Measurements from ENCODE around the gene C1orf53. TPM values are rescaled to one million over a fixed set of nuclear protein-coding genes. Genes with fewer than 3 reads are reported as not detected.
A peak's percentile ranks its signal among the peaks of the same experiment; 100 is the strongest.

The C1orf53 gene
- total and polyA plus RNA-seq, 2 of the 8 experiments (the other 6 are each of a cell fraction or from before 2014, with no cell fraction given): 0.56 to 1.3 TPM

GRCh38 chr1:197868751-197869489 is 33.5 kb upstream of the C1orf53 start:
- H3K9ac ChIP-seq (replicated peaks in 1 of 4; ENCODE audit: extremely low read depth in 1 of 4, low read depth in 3 of 4, low read length in 3 of 4): no peak overlapping the region
- FAIRE-seq: peak; percentile 90
- H4K5ac ChIP-seq (ENCODE audit: insufficient read length, low read depth, low read length): no peak overlapping the region
- CTCF ChIA-PET (ENCODE audit: partially characterized antibody): interaction anchor here (0.6 to 3.5 kb wide), 55 partner anchors 9 to 469 kb away, joined by 3 to 39 read pairs (median 4); no protein-coding TSS in a partner anchor
- H4K8ac ChIP-seq (ENCODE audit: extremely low read depth, insufficient read depth, low read length): no peak overlapping the region
- TF ChIP-seq ZNF274 (IDR thresholded peaks at IDR 0.05; ENCODE audit: borderline replicate concordance, extremely low read depth, low read length) (no peak), KDM1A (IDR thresholded peaks at IDR 0.05; ENCODE audit: borderline replicate concordance, low read length) (peak; percentile 79), RBBP5 (IDR thresholded peaks at IDR 0.05; ENCODE audit: borderline replicate concordance, low read depth, low read length) (no peak), RAD21 (IDR thresholded peaks at IDR 0.05 in 1 of 2, conservative IDR thresholded peaks at IDR 0.05 in 1 of 2; ENCODE audit: low read depth in 2 of 2, low read length in 2 of 2) (peak; percentile 97 to 99)
- TF ChIP-seq, protein P1, sequence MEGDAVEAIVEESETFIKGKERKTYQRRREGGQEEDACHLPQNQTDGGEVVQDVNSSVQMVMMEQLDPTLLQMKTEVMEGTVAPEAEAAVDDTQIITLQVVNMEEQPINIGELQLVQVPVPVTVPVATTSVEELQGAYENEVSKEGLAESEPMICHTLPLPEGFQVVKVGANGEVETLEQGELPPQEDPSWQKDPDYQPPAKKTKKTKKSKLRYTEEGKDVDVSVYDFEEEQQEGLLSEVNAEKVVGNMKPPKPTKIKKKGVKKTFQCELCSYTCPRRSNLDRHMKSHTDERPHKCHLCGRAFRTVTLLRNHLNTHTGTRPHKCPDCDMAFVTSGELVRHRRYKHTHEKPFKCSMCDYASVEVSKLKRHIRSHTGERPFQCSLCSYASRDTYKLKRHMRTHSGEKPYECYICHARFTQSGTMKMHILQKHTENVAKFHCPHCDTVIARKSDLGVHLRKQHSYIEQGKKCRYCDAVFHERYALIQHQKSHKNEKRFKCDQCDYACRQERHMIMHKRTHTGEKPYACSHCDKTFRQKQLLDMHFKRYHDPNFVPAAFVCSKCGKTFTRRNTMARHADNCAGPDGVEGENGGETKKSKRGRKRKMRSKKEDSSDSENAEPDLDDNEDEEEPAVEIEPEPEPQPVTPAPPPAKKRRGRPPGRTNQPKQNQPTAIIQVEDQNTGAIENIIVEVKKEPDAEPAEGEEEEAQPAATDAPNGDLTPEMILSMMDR (IDR thresholded peaks at IDR 0.05; ENCODE audit: control extremely low read depth in 1 of 3, insufficient read depth in 1 of 3, low read depth in 1 of 3, low read length in 3 of 3): peak; percentile 7 to 83 (median 82)
- no peaks in the 10 kb centered on the region for H3K23me2 ChIP-seq (ENCODE audit: low read depth, low read length)
- H2BK5ac ChIP-seq (ENCODE audit: low read depth, low read length): no peak overlapping the region
- no peak overlapping the region for H3K56ac ChIP-seq (replicated peaks; ENCODE audit: insufficient read length, low read depth, low read length)
- no peak overlapping the region for H2BK15ac ChIP-seq (ENCODE audit: low read length)
- no peak overlapping the region for H2AFZ ChIP-seq (ENCODE audit: low read length)
- H3K36me3 ChIP-seq (ENCODE audit: control insufficient read depth in 2 of 4, insufficient read depth in 4 of 4, low read length in 3 of 4): no peaks in the 10 kb centered on the region; a peak in 1 of 8 replicates
- H3K27me3 ChIP-seq (replicated peaks in 1 of 4; ENCODE audit: control insufficient read depth in 3 of 4, extremely low read depth in 1 of 4, insufficient read depth in 3 of 4, low read length in 3 of 4): no peaks in the 10 kb centered on the region
- H4K20me1 ChIP-seq (replicated peaks in 1 of 2; ENCODE audit: control insufficient read depth in 1 of 2, insufficient read depth in 2 of 2, low read length in 2 of 2): no peaks in the 10 kb centered on the region
- no peak overlapping the region for H2BK120ac ChIP-seq (replicated peaks; ENCODE audit: low read depth, low read length)
- no peak overlapping the region for H3K4ac ChIP-seq (replicated peaks; ENCODE audit: insufficient read length, low read depth, low read length)
- DNase-seq (ENCODE audit: low read depth in 1 of 2, low spot score in 2 of 2): peak in 1 of 2 experiments; percentile 23
- no peak overlapping the region for H2AK5ac ChIP-seq (ENCODE audit: low read depth, low read length)
- H3K4me1 ChIP-seq (replicated peaks in 1 of 4; ENCODE audit: control insufficient read depth in 3 of 4, insufficient read depth in 4 of 4, low read length in 3 of 4): no peaks in the 10 kb centered on the region; a peak in 1 of 7 replicates
- no peak overlapping the region for H2BK12ac ChIP-seq (ENCODE audit: low read depth, low read length)
- no peak overlapping the region for H3K18ac ChIP-seq (ENCODE audit: extremely low read depth, low read length)
- no peak overlapping the region for H2BK20ac ChIP-seq (ENCODE audit: low read length)
- H3K14ac ChIP-seq (ENCODE audit: insufficient read length): no peak overlapping the region
- WGBS, 2 experiments (ENCODE audit: extremely low coverage in 1 of 2, insufficient coverage in 1 of 2, insufficient read length in 1 of 2, insufficient replicate concordance in 2 of 2, low coverage in 1 of 2, low lambda C conversion rate in 2 of 2, missing lambda C conversion rate in 1 of 2): 12% methylated on average over 7 of the region's 7 CpGs; no CpG with 5 or more reads in 1 of the 2 experiments
- no peak overlapping the region for H4K91ac ChIP-seq (replicated peaks; ENCODE audit: insufficient read length, low read length)
- POLR2A ChIA-PET (ENCODE audit: partially characterized antibody): interaction anchor here (1.1 kb wide), 1 partner anchor 14 kb away, joined by 3 read pairs; no protein-coding TSS in a partner anchor
- H3K79me1 ChIP-seq (ENCODE audit: low read depth, low read length): no peaks in the 10 kb centered on the region
- no peak overlapping the region for H3K4me3 ChIP-seq (ENCODE audit: extremely low read depth in 1 of 4, insufficient read depth in 2 of 4, low read depth in 3 of 4, low read length in 4 of 4)
- H3K9me3 ChIP-seq (ENCODE audit: insufficient read depth in 2 of 2, low read depth in 1 of 2, low read length in 1 of 2): no peaks in the 10 kb centered on the region
- no peak overlapping the region for H3K27ac ChIP-seq (ENCODE audit: low read depth, low read length)
- no peaks in the 10 kb centered on the region for H3K79me2 ChIP-seq (ENCODE audit: control insufficient read depth in 1 of 2, insufficient read depth in 2 of 2, low read length in 2 of 2)
- no peak overlapping the region for H3K4me2 ChIP-seq (ENCODE audit: insufficient read depth in 1 of 2, low read depth in 2 of 2, low read length in 2 of 2)
- H3K23ac ChIP-seq (ENCODE audit: insufficient read length): no peak overlapping the region
